Measurements from ENCODE around the gene SPINT2.

DNA sequence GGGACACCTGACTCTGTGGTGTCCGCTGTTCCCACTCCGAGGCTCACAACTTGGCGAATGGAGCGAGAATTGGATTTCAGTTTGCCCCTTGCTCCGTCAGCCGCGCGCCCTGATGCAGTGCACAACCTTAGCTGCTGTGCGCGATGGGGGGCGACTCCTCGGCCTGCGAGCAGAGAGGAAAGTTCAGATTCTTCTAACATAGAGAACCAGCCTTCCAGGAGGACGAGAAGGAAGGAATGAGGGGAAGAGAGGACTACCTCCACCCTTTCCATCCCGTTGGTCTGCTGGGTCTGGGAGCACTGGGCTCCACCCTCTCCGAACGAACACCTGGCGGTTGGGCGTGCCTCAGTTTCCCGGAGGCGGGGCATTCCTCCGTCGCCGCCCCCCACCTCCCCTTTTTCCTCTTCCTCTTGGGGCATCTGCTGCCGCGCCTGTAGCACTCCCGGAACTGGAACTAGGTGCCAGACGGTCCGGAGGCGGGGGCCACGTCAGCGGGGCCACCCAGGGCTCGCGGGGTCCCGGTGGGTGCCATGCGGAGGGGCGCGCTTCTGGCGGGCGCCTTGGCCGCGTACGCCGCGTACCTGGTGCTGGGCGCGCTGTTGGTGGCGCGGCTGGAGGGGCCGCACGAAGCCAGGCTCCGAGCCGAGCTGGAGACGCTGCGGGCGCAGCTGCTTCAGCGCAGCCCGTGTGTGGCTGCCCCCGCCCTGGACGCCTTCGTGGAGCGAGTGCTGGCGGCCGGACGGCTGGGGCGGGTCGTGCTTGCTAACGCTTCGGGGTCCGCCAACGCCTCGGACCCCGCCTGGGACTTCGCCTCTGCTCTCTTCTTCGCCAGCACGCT, 55.3 kb downstream of the SPINT2 start, which contains the start of gene KCNK6:
- TF ChIP-seq POLR2A (IDR thresholded peaks at IDR 0.05), result peak; percentile 69 to 76
- TF ChIP-seq CTCF (IDR thresholded peaks at IDR 0.05), result no peak

Data from Peyer's patch (tissue), 4 donors.